Measurements from ENCODE around the gene RNF11. TPM values are rescaled to one million over a fixed set of nuclear protein-coding genes. Genes with fewer than 3 reads are reported as not detected.

Gene RNF11
- total and polyA plus RNA-seq, 2 of the 8 experiments (the other 6 are each of a cell fraction or from before 2014, with no cell fraction given): 49.6 to 54.2 TPM

DNA sequence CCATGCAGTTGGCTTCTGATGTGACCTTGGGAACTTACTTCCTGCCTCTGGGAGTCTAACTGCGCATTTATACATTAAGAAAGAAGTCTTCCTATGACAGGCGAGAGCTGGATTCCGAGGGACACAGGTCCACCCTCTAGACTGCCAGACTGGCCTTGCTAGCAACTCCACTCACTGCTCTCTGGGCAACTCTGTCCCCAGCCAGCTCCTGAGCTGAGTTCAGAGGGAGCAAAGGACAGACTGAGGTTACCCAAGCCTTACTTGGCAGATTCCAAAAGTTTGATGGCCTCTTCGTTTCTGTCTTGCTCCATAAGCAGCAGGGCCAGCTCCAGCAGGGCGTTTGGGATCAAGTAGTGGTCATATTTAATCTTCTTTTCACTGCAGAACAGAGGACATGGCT, 52.5 kb downstream of the RNF11 start:
- no peak overlapping the region for H3K23ac ChIP-seq (ENCODE audit: insufficient read length)
- H3K4me1 ChIP-seq (replicated peaks in 1 of 4; ENCODE audit: control insufficient read depth in 3 of 4, insufficient read depth in 4 of 4, low read length in 3 of 4): no peaks in the 10 kb centered on the region; a peak in 1 of 7 replicates
- no peak overlapping the region for H2BK5ac ChIP-seq (ENCODE audit: low read depth, low read length)
- no peak overlapping the region for H3K9ac ChIP-seq (replicated peaks in 1 of 4; ENCODE audit: extremely low read depth in 1 of 4, low read depth in 3 of 4, low read length in 3 of 4)
- no peak overlapping the region for H2AK5ac ChIP-seq (ENCODE audit: low read depth, low read length)
- H3K4me2 ChIP-seq (ENCODE audit: insufficient read depth in 1 of 2, low read depth in 2 of 2, low read length in 2 of 2): no peak overlapping the region
- H4K91ac ChIP-seq (replicated peaks; ENCODE audit: insufficient read length, low read length): no peak overlapping the region
- CTCF ChIA-PET (ENCODE audit: partially characterized antibody): interaction anchor here (0.9 to 2.4 kb wide), 3 partner anchors 8 to 24 kb away, joined by 3 to 18 read pairs (median 3); no protein-coding TSS in a partner anchor
- H4K5ac ChIP-seq (ENCODE audit: insufficient read length, low read depth, low read length): no peak overlapping the region
- no peak overlapping the region for H2BK12ac ChIP-seq (ENCODE audit: low read depth, low read length)
- no peak overlapping the region for H2BK120ac ChIP-seq (replicated peaks; ENCODE audit: low read depth, low read length)
- no peak overlapping the region for H2AFZ ChIP-seq (ENCODE audit: low read length)
- H3K27me3 ChIP-seq (replicated peaks in 1 of 4; ENCODE audit: control insufficient read depth in 3 of 4, extremely low read depth in 1 of 4, insufficient read depth in 3 of 4, low read length in 3 of 4): no peaks in the 10 kb centered on the region
- no peak overlapping the region for H3K14ac ChIP-seq (ENCODE audit: insufficient read length)
- no peaks in the 10 kb centered on the region for H3K9me3 ChIP-seq (ENCODE audit: insufficient read depth in 2 of 2, low read depth in 1 of 2, low read length in 1 of 2)
- no peak overlapping the region for H2BK20ac ChIP-seq (ENCODE audit: low read length)
- H3K56ac ChIP-seq (replicated peaks; ENCODE audit: insufficient read length, low read depth, low read length): no peak overlapping the region
- no peak overlapping the region for H3K4ac ChIP-seq (replicated peaks; ENCODE audit: insufficient read length, low read depth, low read length)
- no peaks in the 10 kb centered on the region for H3K79me1 ChIP-seq (ENCODE audit: low read depth, low read length)
- H4K8ac ChIP-seq (ENCODE audit: extremely low read depth, insufficient read depth, low read length): no peak overlapping the region
- H3K36me3 ChIP-seq (ENCODE audit: control insufficient read depth in 2 of 4, insufficient read depth in 4 of 4, low read length in 3 of 4): no peaks in the 10 kb centered on the region
- H2BK15ac ChIP-seq (ENCODE audit: low read length): no peak overlapping the region
- no peaks in the 10 kb centered on the region for H4K20me1 ChIP-seq (replicated peaks in 1 of 2; ENCODE audit: control insufficient read depth in 1 of 2, insufficient read depth in 2 of 2, low read length in 2 of 2)
- no peaks in the 10 kb centered on the region for H3K23me2 ChIP-seq (ENCODE audit: low read depth, low read length)
- FAIRE-seq (no peak), DNase-seq (ENCODE audit: low read depth in 1 of 2, low spot score in 2 of 2) (no peak)
- no peaks in the 10 kb centered on the region for H3K79me2 ChIP-seq (ENCODE audit: control insufficient read depth in 1 of 2, insufficient read depth in 2 of 2, low read length in 2 of 2)
- WGBS, 2 experiments (ENCODE audit: extremely low coverage in 1 of 2, insufficient coverage in 1 of 2, insufficient read length in 1 of 2, insufficient replicate concordance in 2 of 2, low coverage in 1 of 2, low lambda C conversion rate in 2 of 2, missing lambda C conversion rate in 1 of 2): 93% methylated on average over 5 of the region's 5 CpGs; no CpG with 5 or more reads in 1 of the 2 experiments
- no peak overlapping the region for H3K27ac ChIP-seq (ENCODE audit: low read depth, low read length)
- POLR2A ChIA-PET (ENCODE audit: partially characterized antibody): interaction anchor here (0.8 to 1.8 kb wide), 2 partner anchors 8 to 9 kb away, joined by 3 to 4 read pairs; no protein-coding TSS in a partner anchor
- no peak overlapping the region for H3K18ac ChIP-seq (ENCODE audit: extremely low read depth, low read length)
- H3K4me3 ChIP-seq (ENCODE audit: extremely low read depth in 1 of 4, insufficient read depth in 2 of 4, low read depth in 3 of 4, low read length in 4 of 4): no peak overlapping the region
- TF ChIP-seq SAP30 (IDR thresholded peaks at IDR 0.05; ENCODE audit: insufficient read depth, insufficient replicate concordance, low read length) (no peak), BCL11A (IDR thresholded peaks at IDR 0.05; ENCODE audit: low read depth in 2 of 2, low read length in 2 of 2) (no peak), KDM4A (IDR thresholded peaks at IDR 0.05; ENCODE audit: low read depth, low read length, severe bottlenecking) (no peak), SUZ12 (IDR thresholded peaks at IDR 0.05; ENCODE audit: low read length) (no peak), SP2 (IDR thresholded peaks at IDR 0.05; ENCODE audit: low read length) (no peak), CTCF (IDR thresholded peaks at IDR 0.05; ENCODE audit: control extremely low read depth in 1 of 3, insufficient read depth in 1 of 3, low read depth in 1 of 3, low read length in 3 of 3) (no peak), SRF (IDR thresholded peaks at IDR 0.05; ENCODE audit: low read depth, low read length) (no peak), EGR1 (IDR thresholded peaks at IDR 0.05; ENCODE audit: borderline replicate concordance, low read depth, low read length) (no peak), CHD1 (IDR thresholded peaks at IDR 0.05; ENCODE audit: low read depth, low read length) (no peak)
